Endothelial cell of umbilical vein (primary cell): Measurements from ENCODE around the gene GTPBP4. TPM values are rescaled to one million over a fixed set of nuclear protein-coding genes. Genes with fewer than 3 reads are reported as not detected.

Source experiments
- BruUV-seq: library from RNA; stranded (reverse); fragments of 400-500 nt; replicated peaks from 2 replicates; lab custom pipeline; 2021; lab: Mats Ljungman, UMichigan
- CTCF ChIA-PET: fragments of 300-600, 350-600 bp; sonication (Branson Sonifier 250); formaldehyde crosslinking; loops from one replicate; lab custom pipeline; 2021; ENCODE audit warnings: antibody characterized with exemption, inconsistent platforms; lab: Charles Lee
- POLR2A ChIA-PET: fragments of 300-600, 350-600 bp; sonication (Branson Sonifier 250); formaldehyde crosslinking; loops from one replicate; lab custom pipeline; 2021; ENCODE audit warnings: antibody characterized with exemption, inconsistent platforms; lab: Charles Lee
- DNase-seq: peaks from one replicate; pipeline ENCODE4 v3.0.0-alpha.2; 2011; ENCODE audit warnings: low read depth, low spot score
- FAIRE-seq: peaks from 2 replicates; lab custom pipeline; 2011; peaks lifted over from hg19 to GRCh38; lab: Jason Lieb, UNC
- H2AFZ ChIP-seq: 2 replicates; pipeline ENCODE4 v1.6.0; 2012; ENCODE audit warnings: low read depth, low read length, control low read depth, inconsistent platforms
- H3K27ac ChIP-seq: 2 replicates; pipeline ENCODE4 v1.5.1; 2011; ENCODE audit warnings: low read depth, mild to moderate bottlenecking, control low read depth, low read length, moderate library complexity; ENCODE audit not compliant: insufficient read depth
- H3K27me3 ChIP-seq, 2 experiments: 2 replicates each; pipeline versions ENCODE4 v1.6.0 to v1.6.1; 2011; ENCODE audit warnings: low read length in 2 of 2, mixed read lengths in 1 of 2; ENCODE audit not compliant: control insufficient read depth in 2 of 2, insufficient read depth in 2 of 2
- H3K36me3 ChIP-seq, 2 experiments: 2 replicates in 1 of 2; 3 replicates in 1 of 2; pipeline ENCODE4 v1.5.1; 2011; ENCODE audit warnings: low read length in 2 of 2, mild to moderate bottlenecking in 1 of 2, moderate library complexity in 1 of 2; ENCODE audit not compliant: control insufficient read depth in 2 of 2, insufficient read depth in 2 of 2; ENCODE audit errors: extremely low read depth in 1 of 2
- H3K4me1 ChIP-seq: 3 replicates; pipeline ENCODE4 v1.5.1; 2011; ENCODE audit warnings: mild to moderate bottlenecking, low read length; ENCODE audit not compliant: control insufficient read depth, insufficient read depth; ENCODE audit errors: extremely low read depth
- H3K4me2 ChIP-seq: 2 replicates; pipeline ENCODE4 v1.6.1; 2011; ENCODE audit warnings: low read length, control low read depth, mixed read lengths; ENCODE audit not compliant: insufficient read depth
- H3K4me3 ChIP-seq, 3 experiments: fragments of 200-600 bp in 1 of 3; sonication (generic), shearing (Covaris generic) in 1 of 3; replicated peaks in 1 of 3; 2 replicates each; pipeline ENCODE4 v1.5.1; 2011 to 2016; ENCODE audit warnings: control low read depth in 3 of 3, low read length in 3 of 3, mild to moderate bottlenecking in 2 of 3, inconsistent platforms in 1 of 3, low read depth in 1 of 3, moderate library complexity in 1 of 3; ENCODE audit not compliant: insufficient read depth in 1 of 3
- H3K79me2 ChIP-seq: 2 replicates; pipeline ENCODE4 v1.6.0; 2012; ENCODE audit warnings: low read length, inconsistent platforms; ENCODE audit not compliant: control insufficient read depth, insufficient read depth
- H3K9ac ChIP-seq: replicated peaks from 2 replicates; pipeline ENCODE3; 2011; ENCODE audit warnings: low read length, control low read depth; ENCODE audit not compliant: insufficient read depth; ENCODE audit errors: extremely low read depth
- H3K9me1 ChIP-seq: replicated peaks from 3 replicates; pipeline ENCODE4 v1.6.0; 2011; ENCODE audit warnings: mild to moderate bottlenecking, low read length; ENCODE audit not compliant: control insufficient read depth, insufficient read depth; ENCODE audit errors: extremely low read depth
- H3K9me3 ChIP-seq: replicated peaks from 2 replicates; pipeline ENCODE4 v1.5.1; 2012; ENCODE audit warnings: low read length, inconsistent platforms; ENCODE audit not compliant: control insufficient read depth, insufficient read depth
- H4K20me1 ChIP-seq: replicated peaks from 2 replicates; pipeline ENCODE3; 2011; ENCODE audit warnings: mild to moderate bottlenecking, low read length; ENCODE audit not compliant: control insufficient read depth, insufficient read depth; ENCODE audit errors: extremely low read depth
- EZH2 ChIP-seq: IDR thresholded peaks from 2 replicates; pipeline ENCODE4 v1.6.1; 2012; ENCODE audit warnings: borderline replicate concordance, low read depth, mild to moderate bottlenecking, moderate library complexity, low read length, inconsistent platforms; ENCODE audit not compliant: severe bottlenecking
- FOS ChIP-seq: IDR thresholded peaks from 2 replicates; pipeline ENCODE4 v1.6.1; 2011; ENCODE audit warnings: mild to moderate bottlenecking, low read length, moderate library complexity, borderline replicate concordance; ENCODE audit not compliant: insufficient read depth
- GATA2 ChIP-seq: IDR thresholded peaks from 2 replicates; pipeline ENCODE4 v1.7.0; 2011; ENCODE audit warnings: low read depth, mild to moderate bottlenecking, moderate library complexity, mixed read lengths, low read length; ENCODE audit not compliant: insufficient read length, insufficient read depth
- JUN ChIP-seq: IDR thresholded peaks from 2 replicates; pipeline ENCODE4 v1.6.1; 2011; ENCODE audit warnings: borderline replicate concordance, low read depth; ENCODE audit not compliant: insufficient read length, insufficient read depth
- MYC ChIP-seq: IDR thresholded peaks from one replicate; pipeline ENCODE4 v1.6.1; 2011; ENCODE audit warnings: mild to moderate bottlenecking, low read depth, low read length
- POLR2A ChIP-seq: IDR thresholded peaks from 2 replicates; pipeline ENCODE4 v1.6.1; 2012; ENCODE audit warnings: low read depth, mild to moderate bottlenecking, control low read depth, low read length
- POLR2AphosphoS5 ChIP-seq: IDR thresholded peaks from 2 replicates; pipeline ENCODE4 v1.6.1; 2012; ENCODE audit warnings: low read depth, mild to moderate bottlenecking, control low read depth, low read length, moderate library complexity; ENCODE audit not compliant: insufficient read depth
- dilution Hi-C: fragments of 300-500 bp; cut with MboI; formaldehyde crosslinking; loops from one replicate; pipeline ENCODE4 v1.15.0; 2019; ENCODE audit warnings: low sequenced_read_pairs; ENCODE audit not compliant: extremely low pct_ligation_motif_present
- intact Hi-C: fragments of 100-400 bp; cut with micrococcal nuclease; formaldehyde crosslinking; loops from one replicate; pipeline ENCODE4 v1.10.0; 2022
- polyA plus RNA-seq, 4 experiments: library from polyadenylated mRNA; depleted of rRNA in 3 of 4; stranded (reverse) in 3 of 4; unstranded in 1 of 4; fragments of >200 nt; gene quantifications; 2 replicates each; pipeline versions ENCODE4 v1.2.1 to v1.2.3, GENCODE V29; 2011 to 2012; ENCODE audit warnings: missing spikeins in 1 of 4
- total RNA-seq: library from RNA; stranded (reverse); gene quantifications from 2 replicates; pipeline ENCODE4 v1.2.3, GENCODE V29; 2021
- TF ChIP-seq, protein P1 (sequence below), 2 donors: IDR thresholded peaks; 1 replicate in 1 of 2; 2 replicates in 1 of 2; pipeline ENCODE4 v1.5.1; 2011; ENCODE audit warnings: low read length in 2 of 2, mild to moderate bottlenecking in 2 of 2, moderate library complexity in 2 of 2, control low read depth in 1 of 2, inconsistent platforms in 1 of 2, low read depth in 1 of 2; ENCODE audit not compliant: insufficient read depth in 1 of 2; ENCODE audit errors: extremely low read depth in 1 of 2
- TF ChIP-seq, protein P2 (sequence below): IDR thresholded peaks from 2 replicates; pipeline ENCODE4 v1.6.1; 2011; ENCODE audit not compliant: insufficient read depth, insufficient read length

GTPBP4 gene
- total and polyA plus RNA-seq, 2 donors (not counting 3 experiments of a cell fraction or from before 2014, with no cell fraction given), result 12.4 to 69.3 TPM

DNA sequence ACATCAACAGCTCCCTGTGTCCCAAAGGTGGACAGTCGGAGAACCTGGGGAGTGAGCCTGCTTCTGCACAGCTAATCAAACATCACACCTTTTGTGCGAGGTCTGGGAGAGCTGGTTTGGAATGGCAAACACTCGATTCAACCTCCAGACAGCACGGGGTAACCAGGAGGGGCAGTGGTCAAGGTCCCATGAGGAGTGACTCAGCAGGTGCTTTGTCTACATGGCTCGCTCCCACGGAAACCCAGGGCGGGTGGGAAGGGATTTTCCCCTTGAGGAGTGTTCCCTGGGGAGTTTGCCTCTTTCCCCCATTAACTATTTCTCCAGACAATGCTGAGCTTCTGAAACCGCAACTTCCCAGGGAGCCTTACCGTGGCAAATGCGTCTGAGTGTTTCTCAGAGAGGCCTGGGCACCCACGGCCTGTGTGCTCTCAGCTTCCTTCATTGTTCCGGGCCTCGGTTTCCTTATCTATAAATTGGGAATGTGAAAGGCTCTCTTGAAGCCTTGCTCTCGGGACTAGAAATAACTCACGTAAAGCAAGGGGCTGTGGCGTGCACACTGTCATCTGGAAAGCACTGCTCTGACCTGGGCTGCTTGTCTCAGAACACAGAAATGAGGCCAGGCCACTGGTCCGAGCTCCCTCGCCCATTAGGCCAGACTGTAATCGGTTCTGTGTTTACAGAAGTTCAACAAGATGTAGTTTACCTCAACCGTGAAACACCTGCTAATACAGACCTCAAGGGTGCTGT lies 14.0 kb upstream of the GTPBP4 start:
- TF ChIP-seq EZH2 (no peak), POLR2A (no peak), FOS (no peak), JUN (no peak), POLR2AphosphoS5 (no peak), GATA2 (no peak), MYC (no peak)
- TF ChIP-seq, protein P1, sequence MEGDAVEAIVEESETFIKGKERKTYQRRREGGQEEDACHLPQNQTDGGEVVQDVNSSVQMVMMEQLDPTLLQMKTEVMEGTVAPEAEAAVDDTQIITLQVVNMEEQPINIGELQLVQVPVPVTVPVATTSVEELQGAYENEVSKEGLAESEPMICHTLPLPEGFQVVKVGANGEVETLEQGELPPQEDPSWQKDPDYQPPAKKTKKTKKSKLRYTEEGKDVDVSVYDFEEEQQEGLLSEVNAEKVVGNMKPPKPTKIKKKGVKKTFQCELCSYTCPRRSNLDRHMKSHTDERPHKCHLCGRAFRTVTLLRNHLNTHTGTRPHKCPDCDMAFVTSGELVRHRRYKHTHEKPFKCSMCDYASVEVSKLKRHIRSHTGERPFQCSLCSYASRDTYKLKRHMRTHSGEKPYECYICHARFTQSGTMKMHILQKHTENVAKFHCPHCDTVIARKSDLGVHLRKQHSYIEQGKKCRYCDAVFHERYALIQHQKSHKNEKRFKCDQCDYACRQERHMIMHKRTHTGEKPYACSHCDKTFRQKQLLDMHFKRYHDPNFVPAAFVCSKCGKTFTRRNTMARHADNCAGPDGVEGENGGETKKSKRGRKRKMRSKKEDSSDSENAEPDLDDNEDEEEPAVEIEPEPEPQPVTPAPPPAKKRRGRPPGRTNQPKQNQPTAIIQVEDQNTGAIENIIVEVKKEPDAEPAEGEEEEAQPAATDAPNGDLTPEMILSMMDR (IDR thresholded peaks at IDR 0.05; ENCODE audit: extremely low read depth in 1 of 2, insufficient read depth in 1 of 2, low read depth in 1 of 2, low read length in 2 of 2), result no peak
- TF ChIP-seq, protein P2, sequence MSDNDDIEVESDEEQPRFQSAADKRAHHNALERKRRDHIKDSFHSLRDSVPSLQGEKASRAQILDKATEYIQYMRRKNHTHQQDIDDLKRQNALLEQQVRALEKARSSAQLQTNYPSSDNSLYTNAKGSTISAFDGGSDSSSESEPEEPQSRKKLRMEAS, result no peak
- no peak overlapping the region for H3K4me3 ChIP-seq
- H3K9me1 ChIP-seq, result no peaks in the 10 kb centered on the region
- H3K4me2 ChIP-seq, result no peak overlapping the region
- H3K27me3 ChIP-seq, result peaks cover 8 to 10% of the 10 kb centered on the region in 2 experiments
- no peaks in the 10 kb centered on the region for H3K79me2 ChIP-seq
- intact Hi-C loops, result no loop called here
- no peaks in the 10 kb centered on the region for H3K4me1 ChIP-seq
- dilution Hi-C loops, result no loop called here
- no peak for DNase-seq
- no peaks in the 10 kb centered on the region for H3K9me3 ChIP-seq
- H3K27ac ChIP-seq, result no peak overlapping the region
- H2AFZ ChIP-seq, result no peak overlapping the region
- ChIA-PET CTCF (interaction anchor here (1.4 kb wide), 1 partner anchor 14 kb away, joined by 3 read pairs; the partner anchor contains the start of gene GTPBP4), POLR2A (no interaction called here)
- no peaks in the 10 kb centered on the region for H4K20me1 ChIP-seq
- no peaks in the 10 kb centered on the region for H3K36me3 ChIP-seq
- BruUV-seq, result no TSS peak
- H3K9ac ChIP-seq, result no peak overlapping the region
- no peak for FAIRE-seq
